ENCODE results near the gene ST7L. TPM values are rescaled to one million over a fixed set of nuclear protein-coding genes. Genes with fewer than 3 reads are reported as not detected.

The ST7L gene
- total RNA-seq, 4 donors from 2014 or later: 24.9 to 50.3 (median 33.9) TPM

DNA sequence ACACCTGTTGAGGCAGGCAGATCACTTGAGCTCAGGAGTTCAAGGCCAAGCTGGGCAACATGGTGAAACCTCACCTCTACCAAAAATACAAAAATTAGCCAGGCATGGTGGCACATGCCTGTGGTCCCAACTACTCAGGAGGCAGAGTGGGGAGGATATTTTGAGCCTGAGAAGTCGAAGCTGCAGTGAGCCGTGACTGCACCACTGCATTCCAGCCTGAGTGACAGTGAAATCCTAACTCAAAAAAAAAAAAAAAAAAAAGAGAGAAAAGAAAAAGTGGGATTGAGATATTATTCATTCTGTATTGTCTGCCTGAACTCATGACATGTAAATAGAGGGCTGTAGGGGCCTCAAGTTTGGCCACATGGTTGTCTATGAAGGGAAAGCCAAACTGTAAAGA is 72.9 kb downstream of the ST7L start:
- Histone ChIP-seq H3K4me3 (no peak overlapping the region), H3K4me1 (no peaks in the 10 kb centered on the region), H3K27me3 (no peaks in the 10 kb centered on the region), H3K36me3 (no peaks in the 10 kb centered on the region), H3K27ac (no peak overlapping the region), H3K9me3 (no peaks in the 10 kb centered on the region)
- DNase-seq: no peak
- no peak for TF ChIP-seq POLR2A (IDR thresholded peaks at IDR 0.05)
- TF ChIP-seq, protein P1, sequence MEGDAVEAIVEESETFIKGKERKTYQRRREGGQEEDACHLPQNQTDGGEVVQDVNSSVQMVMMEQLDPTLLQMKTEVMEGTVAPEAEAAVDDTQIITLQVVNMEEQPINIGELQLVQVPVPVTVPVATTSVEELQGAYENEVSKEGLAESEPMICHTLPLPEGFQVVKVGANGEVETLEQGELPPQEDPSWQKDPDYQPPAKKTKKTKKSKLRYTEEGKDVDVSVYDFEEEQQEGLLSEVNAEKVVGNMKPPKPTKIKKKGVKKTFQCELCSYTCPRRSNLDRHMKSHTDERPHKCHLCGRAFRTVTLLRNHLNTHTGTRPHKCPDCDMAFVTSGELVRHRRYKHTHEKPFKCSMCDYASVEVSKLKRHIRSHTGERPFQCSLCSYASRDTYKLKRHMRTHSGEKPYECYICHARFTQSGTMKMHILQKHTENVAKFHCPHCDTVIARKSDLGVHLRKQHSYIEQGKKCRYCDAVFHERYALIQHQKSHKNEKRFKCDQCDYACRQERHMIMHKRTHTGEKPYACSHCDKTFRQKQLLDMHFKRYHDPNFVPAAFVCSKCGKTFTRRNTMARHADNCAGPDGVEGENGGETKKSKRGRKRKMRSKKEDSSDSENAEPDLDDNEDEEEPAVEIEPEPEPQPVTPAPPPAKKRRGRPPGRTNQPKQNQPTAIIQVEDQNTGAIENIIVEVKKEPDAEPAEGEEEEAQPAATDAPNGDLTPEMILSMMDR (IDR thresholded peaks at IDR 0.05): no peak

DNA sequence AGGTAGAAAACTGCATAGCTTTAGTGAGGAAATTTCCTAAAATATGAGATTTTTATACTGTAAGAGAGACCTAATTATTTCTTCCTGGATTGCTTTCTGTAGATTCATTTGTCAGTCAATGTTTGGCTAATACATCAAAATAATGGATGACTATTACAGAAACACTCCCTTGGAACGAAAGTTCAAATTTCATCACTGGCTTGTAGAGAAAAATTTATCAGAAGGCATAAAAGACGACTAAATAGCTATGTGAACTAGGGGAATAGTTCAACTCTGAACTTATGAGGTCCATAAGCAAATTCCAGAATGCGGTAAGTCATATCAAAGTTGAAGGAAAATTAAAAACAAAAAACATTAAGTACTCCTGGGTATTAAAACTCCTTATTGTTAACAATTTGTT is 74.2 kb downstream of the ST7L start:
- TF ChIP-seq POLR2A (IDR thresholded peaks at IDR 0.05): no peak
- TF ChIP-seq, protein P1 (IDR thresholded peaks at IDR 0.05): no peak
- no peaks in the 10 kb centered on the region for H3K36me3 ChIP-seq
- no peak overlapping the region for H3K4me3 ChIP-seq
- no peak for DNase-seq
- no peaks in the 10 kb centered on the region for H3K9me3 ChIP-seq
- H3K27ac ChIP-seq: peak overlapping the region in 1 of 4 donors; percentile 39
- no peaks in the 10 kb centered on the region for H3K4me1 ChIP-seq
- H3K27me3 ChIP-seq: no peaks in the 10 kb centered on the region

DNA sequence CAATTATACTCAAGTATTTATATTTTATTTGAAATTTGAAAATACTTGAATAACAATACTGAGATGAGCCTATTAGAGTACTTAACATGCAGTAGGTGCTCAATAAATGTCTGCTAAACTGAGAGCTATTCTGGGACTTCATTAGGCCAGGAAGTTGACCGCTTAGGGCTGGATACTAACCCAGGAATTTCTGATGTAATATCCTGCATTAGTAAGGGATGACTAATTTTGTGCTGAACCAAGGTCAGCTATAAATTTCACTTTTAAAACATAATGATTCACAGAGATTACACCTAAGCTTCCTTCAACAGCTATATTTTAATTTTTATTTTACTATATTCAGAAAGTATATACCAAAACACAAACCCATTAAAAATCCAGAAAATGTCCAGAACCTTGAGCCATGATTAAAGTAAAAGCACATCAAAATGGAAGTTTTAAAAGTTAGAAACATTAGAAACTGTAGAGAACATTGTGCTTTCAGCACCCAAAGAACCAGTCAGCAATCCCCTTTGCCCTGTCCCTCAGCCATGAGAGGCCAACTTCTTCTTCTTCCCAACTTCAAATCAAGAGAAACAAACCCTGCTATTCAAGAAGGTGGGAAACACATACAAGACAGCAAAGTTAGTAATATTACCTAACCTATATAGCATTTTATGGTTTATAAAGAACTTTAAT is 74.8 kb downstream of the ST7L start:
- Histone ChIP-seq H3K36me3 (no peaks in the 10 kb centered on the region), H3K27ac (peak overlapping the region in 2 of 4 donors; percentile 38 to 39), H3K4me3 (no peak overlapping the region), H3K4me1 (no peaks in the 10 kb centered on the region), H3K27me3 (no peaks in the 10 kb centered on the region), H3K9me3 (no peaks in the 10 kb centered on the region)
- no peak for DNase-seq
- TF ChIP-seq POLR2A (IDR thresholded peaks at IDR 0.05): no peak
- TF ChIP-seq, protein P1 (IDR thresholded peaks at IDR 0.05): no peak

DNA sequence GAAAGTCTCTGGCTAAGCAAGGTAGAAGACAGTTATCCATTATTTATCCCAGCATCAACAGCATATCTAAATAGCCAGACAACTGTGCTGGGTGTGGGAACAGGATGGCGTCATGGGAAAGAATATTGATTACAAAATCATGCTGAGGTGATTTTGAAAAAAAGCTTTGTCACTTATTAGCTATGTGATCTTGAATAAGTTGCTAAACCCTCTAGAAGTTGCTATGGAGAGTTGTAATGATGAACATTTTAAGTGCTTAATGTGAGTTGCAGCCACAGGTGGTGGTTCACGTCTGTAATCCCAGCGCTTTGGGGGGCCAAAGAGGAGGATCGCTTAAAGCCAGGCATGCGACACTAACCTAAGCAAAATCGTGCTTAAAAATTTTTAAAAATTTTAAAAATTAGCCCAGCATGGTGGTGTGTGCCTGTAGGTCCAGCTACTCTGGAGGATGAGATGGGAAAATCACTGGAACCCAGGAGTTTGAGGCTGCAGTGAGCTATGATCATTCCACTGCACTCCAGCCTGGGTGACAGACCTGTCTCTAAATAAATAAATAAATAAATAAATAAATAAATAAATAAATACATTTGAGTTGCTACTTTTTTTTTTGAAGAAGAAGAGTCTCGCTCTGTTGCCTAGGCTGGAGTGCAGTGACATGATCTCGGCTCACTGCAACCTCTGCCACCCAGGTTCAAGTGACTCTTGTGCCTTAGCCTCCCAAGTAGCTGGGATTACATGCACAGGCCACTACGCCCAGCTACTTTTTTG is 76.6 kb downstream of the ST7L start:
- no peaks in the 10 kb centered on the region for H3K4me1 ChIP-seq
- no peaks in the 10 kb centered on the region for H3K27me3 ChIP-seq
- no peak overlapping the region for H3K27ac ChIP-seq
- H3K4me3 ChIP-seq: no peak overlapping the region
- TF ChIP-seq, protein P1 (IDR thresholded peaks at IDR 0.05): no peak
- no peak for TF ChIP-seq POLR2A (IDR thresholded peaks at IDR 0.05)
- H3K36me3 ChIP-seq: peaks cover 0 to 9% (median 0%) of the 10 kb centered on the region in 3 donors
- no peak for DNase-seq
- no peaks in the 10 kb centered on the region for H3K9me3 ChIP-seq

DNA sequence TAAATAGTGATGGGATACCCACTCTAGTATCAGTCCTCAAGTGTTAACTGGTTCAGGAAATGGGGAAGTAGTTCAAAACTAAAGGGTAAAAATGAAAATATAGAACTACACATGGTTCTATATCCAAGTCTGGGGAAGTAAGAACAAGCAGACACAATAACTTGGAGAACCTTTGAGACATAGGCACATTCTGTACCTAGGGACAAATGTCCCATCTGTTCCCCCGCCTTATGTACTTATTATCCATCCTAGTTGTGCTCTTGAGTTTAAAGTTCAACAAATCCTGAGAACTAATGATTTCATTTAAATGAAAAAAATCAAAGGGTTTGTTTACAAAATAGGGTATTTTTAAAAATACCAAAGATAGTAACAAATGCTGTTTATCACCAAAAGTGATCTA is 77.6 kb downstream of the ST7L start:
- Histone ChIP-seq H3K27me3 (no peaks in the 10 kb centered on the region), H3K27ac (no peak overlapping the region), H3K4me1 (no peaks in the 10 kb centered on the region), H3K9me3 (no peaks in the 10 kb centered on the region), H3K4me3 (no peak overlapping the region), H3K36me3 (peaks cover 0 to 9% (median 0%) of the 10 kb centered on the region in 3 donors)
- TF ChIP-seq POLR2A (IDR thresholded peaks at IDR 0.05): no peak
- TF ChIP-seq, protein P1 (IDR thresholded peaks at IDR 0.05): no peak
- no peak for DNase-seq

Data from Peyer's patch (tissue), 4 donors.